GM18867 (cell line): ENCODE results near the gene CDS2.

Experiments
- ATAC-seq: cut with Tn5 transposase; IDR thresholded peaks from one replicate; pipeline ENCODE4 v1.9.1; 2021; ENCODE audit warnings: mild to moderate bottlenecking, moderate library complexity; ENCODE audit not compliant: unreplicated experiment

CDS2 gene

DNA sequence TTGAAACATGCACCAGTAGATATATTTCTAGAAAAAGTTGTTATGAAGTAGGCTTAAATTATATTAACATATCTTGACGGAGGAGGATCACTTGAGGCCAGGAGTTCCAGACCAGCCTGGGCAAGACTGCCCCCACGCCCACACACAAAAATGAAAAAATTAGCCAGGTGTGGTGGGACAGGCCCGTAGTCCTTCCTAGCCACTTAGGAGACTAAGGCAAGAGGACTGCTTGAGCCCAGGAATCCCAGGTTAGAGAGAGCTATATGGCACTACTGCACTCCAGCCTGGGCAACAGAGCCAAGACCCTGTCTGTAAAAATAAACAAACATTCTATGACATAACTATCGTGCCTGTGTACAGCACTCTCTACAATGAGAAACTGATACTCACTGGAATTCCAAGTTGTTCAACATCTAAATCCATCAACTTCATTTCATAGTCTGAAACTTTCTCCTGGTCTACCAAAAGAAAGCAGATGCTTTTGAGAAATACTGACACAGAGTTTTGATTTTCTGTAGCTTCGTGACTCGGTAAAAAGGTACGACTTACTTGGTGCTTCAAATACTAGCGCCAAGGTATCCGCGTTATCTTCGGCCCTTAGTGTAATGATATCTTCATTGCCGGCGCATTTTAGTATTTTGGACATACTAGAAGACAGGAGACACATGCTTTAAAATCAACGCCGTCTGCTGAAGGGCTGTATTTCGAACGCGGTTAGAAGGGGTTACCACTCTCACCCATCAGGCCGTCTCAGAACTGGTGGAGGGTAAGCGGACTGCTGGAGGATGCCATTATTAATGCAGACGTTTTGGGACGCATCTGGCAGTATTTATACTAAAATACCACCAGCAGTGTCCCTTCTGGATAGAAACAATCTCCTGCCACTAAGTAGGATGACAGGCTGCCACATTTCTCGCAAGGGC, 8.3 kb upstream of the CDS2 start:
- no peak for ATAC-seq

DNA sequence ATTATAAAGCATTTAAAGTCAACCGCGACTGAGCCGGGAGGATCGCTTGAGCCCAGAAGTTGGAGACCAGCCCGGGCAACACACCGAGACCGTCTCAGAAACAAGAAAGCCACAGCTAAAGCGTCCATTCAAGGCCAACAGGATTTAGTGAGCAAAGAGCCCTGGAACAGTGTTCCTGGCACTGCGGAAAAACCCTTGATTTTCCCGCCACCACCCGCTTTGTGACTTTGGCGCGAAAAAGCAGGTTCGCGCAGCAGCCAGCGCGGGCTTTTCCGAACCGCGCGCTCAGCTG, 7.7 kb upstream of the CDS2 start:
- ATAC-seq = no peak

DNA sequence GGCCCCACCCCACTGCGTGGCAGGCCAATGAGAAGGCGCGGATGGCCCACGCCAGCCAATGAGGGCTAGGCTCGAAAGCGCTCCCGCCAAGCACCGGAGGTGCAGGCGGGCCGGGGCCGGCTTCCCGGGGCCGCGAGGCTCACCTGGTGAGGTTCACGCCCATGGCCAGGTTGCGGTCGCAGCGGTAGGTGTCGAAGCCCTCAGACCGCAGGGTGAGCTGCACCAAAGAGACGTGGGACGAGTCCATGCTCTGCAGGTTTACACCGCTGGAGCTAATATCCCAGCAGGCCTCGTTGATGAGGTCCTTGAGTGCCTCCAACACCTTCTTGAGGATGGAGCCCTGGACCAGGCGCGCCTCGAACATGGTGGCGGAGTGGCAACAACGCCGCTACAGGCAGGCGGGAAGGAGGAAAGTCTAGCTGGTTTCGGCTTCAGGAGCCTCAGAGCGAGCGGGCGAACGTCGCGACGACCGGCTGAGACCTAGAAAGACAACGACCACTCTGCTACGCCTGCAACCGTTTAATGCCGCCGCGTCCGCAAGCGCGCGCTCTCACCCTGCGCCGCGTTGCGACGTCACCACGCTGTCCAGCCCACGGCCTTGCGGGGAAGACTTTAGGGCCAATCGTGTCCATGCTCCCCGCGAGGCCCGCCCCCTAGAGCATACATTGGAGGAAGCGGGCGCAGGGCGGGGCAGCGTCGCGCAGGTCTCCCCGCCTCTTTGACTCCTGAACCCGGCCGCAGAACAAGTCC, 7.2 kb upstream of the CDS2 start, which contains the start of gene PCNA:
PCNA (minus strand) TSS at position 524 of the 750 bp plus-strand sequence; CDS start at position 364, 160 bp downstream.
- peak; percentile 94 for ATAC-seq

DNA sequence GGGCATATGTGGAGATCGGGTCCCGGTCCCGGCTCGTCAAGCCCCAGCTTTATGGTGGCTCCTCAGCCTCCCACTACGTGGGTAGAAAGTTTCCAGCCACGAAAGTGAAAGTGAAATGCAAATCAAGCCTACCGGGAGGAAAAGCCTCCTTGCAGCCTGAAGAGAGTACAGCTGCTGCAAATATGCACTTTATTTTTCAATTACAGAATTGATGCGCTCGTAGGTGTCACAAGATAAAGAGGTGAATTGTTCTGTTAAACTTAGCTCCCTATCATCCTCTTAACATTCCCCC, 6.7 kb upstream of the CDS2 start:
- ATAC-seq = no peak

DNA sequence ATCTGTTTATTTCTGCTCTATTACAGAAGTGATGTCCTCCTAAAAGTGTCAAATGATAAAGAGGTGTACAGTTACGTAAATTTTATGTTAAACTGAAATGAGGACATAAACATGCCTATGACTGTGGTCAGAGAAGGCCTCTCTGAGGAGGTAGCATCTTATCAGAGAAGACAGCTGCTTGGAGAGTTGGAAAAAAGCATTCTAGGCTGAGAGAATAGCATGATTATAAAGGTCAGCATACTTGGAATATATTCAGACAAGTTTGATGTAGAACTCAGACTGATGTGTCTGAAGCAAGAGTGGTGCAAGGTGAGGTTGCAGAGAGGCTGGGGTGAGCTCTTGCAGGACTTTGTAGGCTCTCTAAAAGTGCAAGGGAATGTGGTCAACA, 3.9 kb upstream of the CDS2 start:
- ATAC-seq = no peak

DNA sequence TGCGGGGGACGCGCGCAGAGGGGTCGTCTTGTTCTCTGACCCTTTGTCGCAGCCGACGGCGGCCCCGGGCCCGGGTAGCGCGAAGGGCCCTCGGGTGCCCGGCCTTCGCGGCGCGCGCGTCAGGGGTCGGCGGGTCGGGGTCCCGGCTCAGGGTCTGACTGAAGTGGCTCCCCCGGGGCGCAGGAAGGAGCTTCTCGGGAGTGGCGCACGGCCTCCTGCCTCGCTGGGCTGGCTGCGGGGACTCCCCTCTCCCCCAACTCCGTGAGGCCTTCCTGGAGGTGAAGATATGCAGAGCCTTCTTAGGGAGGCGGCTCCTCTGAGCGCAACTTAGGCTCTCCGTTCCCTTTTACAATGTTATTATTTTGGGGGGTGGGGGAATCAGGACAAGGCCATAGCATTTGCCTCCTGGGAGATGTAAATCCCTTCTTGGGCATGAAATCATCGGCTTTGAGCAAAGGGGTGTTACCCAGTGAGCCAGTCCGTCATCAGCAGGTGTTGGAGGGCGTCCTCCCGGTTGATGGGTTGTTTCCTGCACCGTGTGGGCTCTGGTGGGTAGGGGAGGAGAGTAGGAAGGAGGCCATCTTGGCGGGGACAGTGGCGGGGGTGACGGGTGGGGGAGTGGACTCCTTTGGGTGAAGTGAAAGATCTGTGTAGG, 523 bp downstream of the CDS2 start:
- ATAC-seq = peak; percentile 27

DNA sequence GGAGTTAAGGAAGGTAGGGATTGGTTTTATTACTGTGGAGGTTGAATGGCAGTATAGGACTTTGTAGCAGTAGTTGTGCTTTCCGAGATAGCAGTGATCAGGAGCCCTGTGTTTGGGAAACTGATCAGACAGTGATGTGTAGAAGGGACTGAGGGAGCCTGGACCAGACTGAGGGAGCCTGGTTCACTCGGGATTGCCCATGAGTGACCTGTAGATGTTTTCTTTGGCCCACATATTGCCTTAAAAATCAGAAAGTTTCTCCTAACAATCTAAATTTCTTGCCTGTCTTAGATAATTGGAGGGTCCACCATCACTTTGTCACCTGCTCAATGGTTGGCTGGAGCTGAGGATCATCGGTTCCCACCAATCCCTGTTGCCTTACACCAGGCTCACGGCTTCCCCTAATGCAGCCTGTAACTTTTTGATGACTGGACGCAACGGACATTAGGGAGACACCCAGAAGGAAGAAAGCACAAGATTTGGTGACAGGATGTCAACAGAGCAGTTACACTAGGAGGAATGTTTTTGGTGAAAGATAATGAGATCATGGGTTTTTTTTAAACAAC, 1.1 kb downstream of the CDS2 start:
- no peak for ATAC-seq

DNA sequence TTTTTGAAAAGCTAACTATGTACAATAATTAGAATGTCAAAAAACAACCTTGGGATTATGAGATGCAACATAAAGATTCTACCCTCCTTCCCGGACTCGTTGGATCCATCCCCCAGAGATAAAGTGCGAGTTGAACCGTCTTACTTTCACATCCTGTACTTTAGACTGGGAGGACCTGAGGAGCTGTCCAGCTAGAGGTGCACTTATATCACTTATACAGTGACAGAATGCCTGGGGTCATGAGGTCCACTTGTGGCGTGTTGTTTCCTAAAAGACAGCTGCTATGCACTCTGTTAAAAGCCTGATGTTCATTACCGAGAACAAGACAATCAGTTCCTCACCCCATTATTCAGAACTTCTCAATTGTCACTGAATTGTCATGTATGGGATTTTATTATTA, 2.1 kb downstream of the CDS2 start:
- ATAC-seq = no peak

DNA sequence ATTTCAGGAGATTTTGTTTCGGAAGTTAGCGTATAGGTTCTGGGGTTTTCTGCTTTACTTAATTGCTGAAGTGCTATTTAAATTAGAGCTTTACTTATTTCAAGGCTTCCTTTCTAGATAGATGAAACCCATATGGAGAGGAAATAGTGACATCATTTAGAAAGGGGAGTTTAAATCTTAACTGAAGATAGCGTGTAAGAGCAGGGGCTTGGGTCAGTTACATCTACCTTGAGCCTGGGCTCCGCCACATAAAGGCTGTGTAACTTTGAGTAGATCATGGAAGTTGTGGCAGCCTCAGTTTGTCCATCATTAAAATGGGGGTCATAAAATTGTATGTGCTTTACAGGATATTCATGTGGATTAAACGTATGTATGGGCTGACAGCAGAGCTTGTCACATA, 4.7 kb downstream of the CDS2 start:
- ATAC-seq = no peak

DNA sequence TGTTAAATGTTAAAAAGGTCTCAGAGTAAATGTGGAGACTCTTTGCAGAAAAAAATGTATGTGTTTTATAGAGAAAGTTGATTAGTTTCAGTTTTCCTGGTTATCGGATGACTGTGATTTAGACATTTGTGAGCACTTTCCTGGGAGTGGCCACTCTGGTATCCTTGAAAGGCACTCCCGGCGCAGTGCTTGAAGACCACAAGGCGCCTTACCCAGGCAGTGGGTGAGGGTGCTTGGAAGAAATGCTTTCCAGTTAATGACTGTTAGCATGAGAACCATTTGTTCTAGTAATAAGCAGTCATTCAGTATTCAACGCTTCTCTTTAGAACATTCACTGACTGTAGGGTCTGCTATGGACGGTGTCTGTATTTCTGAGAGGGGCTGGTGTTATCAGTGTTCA, 7.2 kb downstream of the CDS2 start:
- ATAC-seq = no peak

DNA sequence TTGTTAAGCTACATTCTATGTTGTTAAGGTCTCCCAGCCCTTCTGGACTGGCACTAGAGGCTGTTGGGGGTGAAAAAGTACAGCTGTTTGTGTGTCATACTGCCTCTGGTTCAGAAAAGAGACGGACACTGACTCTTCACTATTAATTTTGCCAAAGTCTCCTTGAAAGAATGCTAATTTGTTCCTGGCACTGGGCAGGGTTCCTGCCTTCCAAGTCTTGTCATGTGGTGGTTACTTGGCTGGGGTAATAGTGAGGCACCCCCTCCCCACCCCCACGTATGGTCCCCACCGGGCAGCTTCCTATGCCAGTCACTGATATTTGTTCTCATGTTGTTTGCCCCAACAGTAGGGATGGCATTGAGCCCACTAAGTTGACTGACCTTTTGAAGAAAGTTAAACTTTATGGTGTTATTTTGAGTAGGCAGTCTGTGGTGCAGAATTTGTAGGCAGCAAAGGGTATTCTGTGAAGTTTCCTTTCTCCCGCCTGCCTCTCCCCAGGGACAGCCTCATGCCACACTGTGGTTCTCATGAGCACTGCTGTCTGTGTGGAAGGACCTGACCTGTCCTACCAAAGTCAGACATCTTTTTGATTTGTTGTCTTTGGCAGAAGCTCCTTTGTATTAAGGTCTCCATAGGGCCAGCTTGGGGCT, 8.7 kb downstream of the CDS2 start:
- no peak for ATAC-seq

DNA sequence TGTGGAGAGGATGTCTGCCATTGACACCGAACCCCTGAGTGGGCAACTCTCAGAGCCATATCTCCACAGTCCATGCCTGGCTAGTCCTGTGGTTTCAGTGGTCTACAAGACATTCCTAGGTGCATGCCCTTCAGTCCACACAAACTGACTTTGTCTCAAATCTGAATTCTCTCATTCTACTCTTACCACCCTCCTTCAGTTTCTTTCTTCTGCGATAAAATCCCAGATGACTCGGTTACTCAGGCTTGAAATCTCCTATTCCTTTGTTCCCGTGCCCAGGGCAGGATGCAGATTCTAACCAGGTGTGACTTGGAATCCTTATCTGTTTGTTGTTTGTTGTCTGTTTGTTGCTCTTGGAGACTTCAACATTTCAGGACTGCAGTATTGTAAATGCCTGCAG, 9.3 kb downstream of the CDS2 start:
- no peak for ATAC-seq

DNA sequence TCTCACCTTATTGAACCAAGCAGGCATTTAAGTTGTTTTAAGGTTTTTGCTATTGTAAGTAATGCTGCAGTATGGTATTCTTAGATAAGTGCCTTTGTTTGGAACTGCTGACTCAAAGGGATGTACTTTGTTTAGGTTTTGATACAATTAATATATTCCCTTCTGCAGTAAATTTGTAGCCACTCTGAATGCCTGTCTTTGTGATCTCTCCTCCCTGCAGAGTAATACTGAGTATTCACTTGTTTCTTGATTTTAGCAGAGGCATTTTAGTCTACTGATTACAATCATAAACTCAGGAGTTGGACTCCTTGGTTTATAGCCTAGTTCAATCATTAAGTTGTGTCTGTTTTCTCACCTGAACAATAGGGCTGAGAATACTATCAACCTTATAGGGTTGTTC, 13.4 kb downstream of the CDS2 start:
- ATAC-seq = no peak

DNA sequence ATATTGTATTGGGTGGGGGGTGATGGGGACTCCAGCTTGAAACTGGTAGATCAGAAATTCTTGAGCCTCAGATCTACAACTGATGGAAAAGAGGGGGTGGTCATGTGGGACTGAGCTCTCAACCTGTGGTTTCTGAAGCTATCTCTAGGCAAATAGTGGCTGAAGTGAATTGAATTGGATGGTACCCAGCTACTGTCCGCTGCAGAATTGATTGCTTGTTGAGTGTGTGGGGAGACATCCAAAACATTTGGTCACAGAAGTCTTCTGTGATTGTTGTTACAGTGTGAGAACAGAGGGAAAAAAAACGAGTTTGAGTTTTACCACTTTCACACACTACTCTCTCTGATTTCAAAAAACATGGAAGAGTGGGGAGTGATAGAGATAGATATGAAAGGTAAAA, 14.8 kb downstream of the CDS2 start:
- no peak for ATAC-seq

DNA sequence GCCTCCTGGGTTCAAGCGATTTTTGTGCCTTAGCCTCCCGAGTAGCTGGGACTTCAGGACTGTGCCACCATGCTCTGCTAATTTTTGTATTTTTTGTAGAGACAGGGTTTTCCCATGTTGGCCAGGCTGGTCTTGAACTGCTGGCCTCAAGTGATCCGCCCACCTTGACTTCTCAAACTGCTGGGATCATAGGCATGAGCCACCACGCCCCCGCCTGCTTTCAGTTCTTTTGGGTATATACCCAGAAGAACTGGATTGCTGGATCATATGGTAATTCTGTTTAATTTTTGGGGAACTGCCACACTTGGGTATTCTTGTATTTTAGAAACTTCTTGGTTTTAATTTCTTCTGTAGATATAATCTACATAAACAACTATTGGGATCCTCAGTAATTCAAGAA, 17.0 kb downstream of the CDS2 start:
- ATAC-seq = no peak

DNA sequence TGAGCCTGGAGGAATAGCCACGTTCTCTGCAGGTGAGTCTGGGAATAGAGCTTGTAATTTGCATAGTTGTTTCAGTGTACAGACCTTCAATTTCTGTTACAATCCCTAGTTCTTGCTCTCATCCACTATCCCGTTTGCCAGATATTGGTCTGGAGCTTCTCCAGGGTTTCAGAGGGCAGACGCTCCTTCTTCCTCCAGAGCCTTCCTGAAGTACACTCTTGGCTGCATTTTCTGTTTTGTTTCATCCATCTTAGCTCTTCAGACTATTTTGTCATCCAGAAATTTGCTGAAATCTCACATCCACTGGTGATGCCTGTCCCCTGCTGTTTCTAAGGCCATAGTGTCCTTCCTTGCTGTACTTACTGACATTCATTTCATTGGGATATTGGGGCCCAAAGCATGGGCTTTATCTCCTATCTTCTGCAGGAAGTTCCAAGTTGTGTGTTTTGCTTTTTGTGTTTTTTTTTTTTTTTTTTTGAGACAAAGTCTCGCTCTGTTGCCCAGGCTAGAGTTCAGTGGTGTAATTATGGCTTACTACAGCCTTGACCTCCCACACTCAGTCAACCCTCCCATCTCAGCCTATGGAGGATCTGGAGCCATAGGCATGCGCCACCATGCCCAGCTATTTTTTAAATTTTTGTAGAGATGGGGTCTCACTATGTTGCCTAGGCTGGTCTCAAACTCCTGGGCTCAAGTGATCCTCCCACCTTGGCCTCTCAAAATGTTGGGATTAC, 18.7 kb downstream of the CDS2 start:
- no peak for ATAC-seq

DNA sequence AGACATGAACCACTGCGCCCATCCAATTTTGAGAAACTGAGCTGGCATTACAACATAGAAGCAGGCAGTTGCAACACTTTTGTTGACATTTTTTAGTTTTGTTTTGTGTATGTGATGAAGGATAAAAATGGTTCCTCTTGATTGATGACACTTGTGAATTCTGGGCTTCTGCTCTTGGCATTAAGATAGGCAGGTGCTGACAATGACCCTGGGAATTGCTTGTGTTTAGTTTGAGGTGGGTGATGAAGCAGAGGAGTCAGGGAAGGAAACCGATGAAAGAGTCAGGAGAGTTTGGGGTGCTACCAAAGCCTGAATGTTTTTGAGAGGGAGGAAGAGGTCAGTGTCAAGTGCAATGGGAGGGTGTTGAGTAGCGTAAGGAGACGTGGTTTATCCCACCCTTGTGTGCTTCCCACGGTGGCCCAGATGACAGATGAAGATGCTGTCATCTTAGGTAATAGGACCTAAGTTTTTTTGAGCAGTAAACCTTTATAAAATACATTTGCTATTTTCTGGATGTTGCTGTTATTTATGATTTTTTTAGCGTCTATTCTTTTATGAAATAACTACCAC, 19.4 kb downstream of the CDS2 start:
- ATAC-seq = no peak

DNA sequence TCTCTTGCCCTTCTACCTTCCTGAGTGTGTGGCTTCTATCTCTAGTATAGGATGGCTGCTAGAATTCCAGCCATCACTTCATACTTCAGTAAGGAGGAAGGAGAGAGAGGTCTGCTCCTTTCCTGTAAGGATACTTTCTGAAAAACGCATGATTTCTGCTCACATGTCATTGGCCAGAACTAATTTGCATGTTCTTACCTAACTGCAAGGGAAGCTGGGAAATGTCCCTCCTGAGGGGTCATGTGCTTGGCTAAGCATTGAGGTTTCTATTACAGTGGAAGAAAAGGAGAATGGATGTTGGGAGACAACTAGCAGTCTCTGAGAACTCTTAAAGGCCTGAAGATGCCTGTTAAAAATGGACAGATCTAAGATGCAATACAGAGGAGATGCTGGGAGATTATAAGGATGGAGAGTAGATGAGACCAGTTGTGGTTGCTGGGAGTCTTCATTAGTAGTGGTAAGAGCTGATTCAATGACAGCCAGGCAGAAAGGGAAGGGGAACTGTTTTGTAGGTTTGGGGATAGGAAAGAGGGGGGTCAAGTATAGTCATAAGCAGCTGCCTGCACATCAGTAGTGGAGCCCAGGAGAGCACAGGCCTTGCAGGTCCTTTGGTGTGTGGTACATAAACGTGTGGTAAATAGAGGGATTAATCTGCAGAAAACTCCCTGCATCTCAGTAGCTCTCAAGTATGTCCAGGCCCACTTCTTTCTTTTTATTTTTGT, 20.2 kb downstream of the CDS2 start:
- no peak for ATAC-seq

DNA sequence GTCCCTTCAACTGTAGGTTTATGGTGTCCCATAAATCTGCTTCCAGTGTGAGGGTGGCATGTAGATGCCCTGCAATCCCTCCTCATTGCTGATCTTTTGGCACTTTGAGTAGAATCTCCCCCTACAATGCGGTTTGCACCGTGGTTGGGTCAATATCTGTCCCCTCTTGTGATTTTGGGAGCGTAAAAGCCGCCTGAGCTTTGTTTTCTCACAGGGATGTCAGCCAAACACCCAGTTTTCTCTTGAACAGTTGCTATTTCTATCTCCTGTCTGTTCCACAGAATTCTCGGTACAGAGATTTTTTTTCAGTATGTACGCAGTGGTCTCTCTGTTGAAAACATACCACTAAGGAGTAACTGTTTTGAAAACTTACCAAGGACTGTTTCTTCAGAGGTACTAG, 21.8 kb downstream of the CDS2 start:
- ATAC-seq = no peak

DNA sequence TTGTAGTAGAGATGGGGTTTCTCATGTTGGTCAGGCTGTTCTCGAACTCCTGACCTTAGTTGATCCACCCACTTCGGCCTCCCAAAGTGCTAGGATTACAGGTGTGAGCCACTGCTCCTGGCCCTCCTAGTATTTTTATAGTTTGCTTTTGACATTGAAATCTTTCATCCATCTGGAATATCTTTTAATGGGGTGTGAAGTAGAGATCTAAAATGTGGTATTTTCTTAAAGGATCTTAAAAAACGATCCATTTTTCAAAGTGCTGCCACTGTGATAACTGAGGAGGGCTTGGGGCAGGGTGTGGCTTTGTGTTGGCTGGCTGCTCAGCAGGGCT, 23.1 kb downstream of the CDS2 start:
- ATAC-seq = no peak
